ENCODE results near the gene TFB1M.

The TFB1M gene

GRCh38 chr6:155267411-155267810 lies 46.9 kb downstream of the TFB1M start (continued):
- TF ChIP-seq POU6F1 (CRISPR knock-in tag; IDR thresholded peaks at IDR 0.05; ENCODE audit: borderline replicate concordance, low read depth) (no peak), GLIS3 (CRISPR knock-in tag; IDR thresholded peaks at IDR 0.05) (no peak), SNAI2 (CRISPR knock-in tag; IDR thresholded peaks at IDR 0.05) (no peak)

- TF ChIP-seq ZNF70 (CRISPR knock-in tag; IDR thresholded peaks at IDR 0.05) (0 out of 2 replicates have a peak, but pooled peaks have one; percentile 9), CSRNP3 (CRISPR knock-in tag; IDR thresholded peaks at IDR 0.05) (no peak), TSHZ2 (CRISPR knock-in tag; IDR thresholded peaks at IDR 0.05) (no peak), ZNF565 (CRISPR knock-in tag; conservative IDR thresholded peaks at IDR 0.05; ENCODE audit: low read depth) (no peak), PPARA (CRISPR knock-in tag; IDR thresholded peaks at IDR 0.05; ENCODE audit: borderline replicate concordance) (no peak)
These were observed 48.3 kb downstream of the TFB1M start for GRCh38 chr6:155265843-155266535.

GRCh38 chr6:155264693-155265320 lies 49.5 kb downstream of the TFB1M start:
- peak; percentile 55 for ATAC-seq
- TF ChIP-seq CREB5 (CRISPR knock-in tag; IDR thresholded peaks at IDR 0.05; ENCODE audit: low read depth), result no peak
- no peak for TF ChIP-seq PATZ1 (CRISPR knock-in tag; IDR thresholded peaks at IDR 0.05; ENCODE audit: borderline replicate concordance)
- no peak for TF ChIP-seq GLIS3 (CRISPR knock-in tag; IDR thresholded peaks at IDR 0.05)
- TF ChIP-seq ZNF8 (CRISPR knock-in tag; IDR thresholded peaks at IDR 0.05), result no peak
- no peak for TF ChIP-seq PPARA (CRISPR knock-in tag; IDR thresholded peaks at IDR 0.05; ENCODE audit: borderline replicate concordance)
- TF ChIP-seq TOX (CRISPR knock-in tag; IDR thresholded peaks at IDR 0.05; ENCODE audit: borderline replicate concordance), result no peak
- TF ChIP-seq CSDC2 (CRISPR knock-in tag; IDR thresholded peaks at IDR 0.05), result no peak
- TF ChIP-seq ZC3H10 (CRISPR knock-in tag; IDR thresholded peaks at IDR 0.05), result no peak
- TF ChIP-seq RARB (CRISPR knock-in tag; IDR thresholded peaks at IDR 0.05), result no peak
- no peak for TF ChIP-seq ISL1 (CRISPR knock-in tag; IDR thresholded peaks at IDR 0.05)
- TF ChIP-seq ARNTL (CRISPR knock-in tag; IDR thresholded peaks at IDR 0.05; ENCODE audit: borderline replicate concordance, low read depth), result no peak
- TF ChIP-seq CSRNP3 (CRISPR knock-in tag; IDR thresholded peaks at IDR 0.05), result no peak

More at GRCh38 chr6:155265843-155266535, 48.3 kb downstream of the TFB1M start:
- no peak for ATAC-seq
